ENCODE measurements around the gene CAP2. TPM values are rescaled to one million over a fixed set of nuclear protein-coding genes. Genes with fewer than 3 reads are reported as not detected.
A peak's percentile ranks its signal among the peaks of the same experiment; 100 is the strongest.

Gene CAP2
- total and polyA plus RNA-seq, 2 experiments from 2014 or later, result 6.7 to 9.1 TPM

DNA sequence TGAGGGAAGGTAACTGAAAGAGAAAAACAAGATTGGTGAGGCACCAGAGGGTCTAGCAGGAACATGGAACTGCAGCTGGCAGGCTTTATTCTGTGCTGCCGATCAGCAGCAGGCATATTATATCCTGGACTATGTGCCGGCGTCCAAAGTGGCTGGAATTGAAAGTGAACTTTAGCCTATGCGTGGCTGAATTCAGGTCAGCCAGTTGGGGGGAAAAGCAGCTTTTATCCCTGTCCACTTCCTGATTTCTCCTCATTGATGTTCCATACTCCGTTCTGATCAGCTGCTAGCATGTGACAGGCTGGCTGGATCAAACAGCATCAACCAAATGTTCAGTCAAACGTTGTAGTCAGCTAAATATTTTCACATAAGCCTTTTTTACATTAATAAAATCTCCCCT, 99.0 kb downstream of the CAP2 start:
- 0 out of 2 replicates have a peak overlapping the region, but pooled peaks have one; percentile 18 for H3K27ac Mint-ChIP-seq
- H3K4me2 ChIP-seq, result no peak overlapping the region

More for the DNA sequence above, 99.0 kb downstream of the CAP2 start:
- Mint-ChIP-seq H3K36me3 (ENCODE audit: low read depth) (no peaks in the 10 kb centered on the region; the same call in 2 of the 3 replicates), H3K4me1 (peaks cover 15% of the 10 kb centered on the region), H3K9me3 (no peaks in the 10 kb centered on the region), H3K27me3 (ENCODE audit: insufficient read depth, low read depth, poor library complexity) (peaks cover 2% of the 10 kb centered on the region), H3K4me3 (no peak overlapping the region)
- DNase-seq (ENCODE audit: low spot score), result no peak
- Histone ChIP-seq H3K9me2 (ENCODE audit: insufficient read depth) (no peaks in the 10 kb centered on the region), H2AFZ (no peak overlapping the region), H3K27ac (ENCODE audit: low read depth) (no peak overlapping the region), H3F3A (replicated peaks; ENCODE audit: low read depth) (no peaks in the 10 kb centered on the region), H4K20me1 (replicated peaks; ENCODE audit: insufficient read depth) (no peaks in the 10 kb centered on the region), H3K4me3 (no peak overlapping the region), H3K4me1 (ENCODE audit: insufficient read depth) (peaks cover 3% of the 10 kb centered on the region; the same call in 1 of the 2 replicates), H3K79me2 (replicated peaks; ENCODE audit: insufficient read depth) (no peaks in the 10 kb centered on the region), H3K27me3 (ENCODE audit: insufficient read depth) (no peaks in the 10 kb centered on the region), H3K36me3 (ENCODE audit: insufficient read depth) (no peaks in the 10 kb centered on the region)
- TF ChIP-seq, protein P1, sequence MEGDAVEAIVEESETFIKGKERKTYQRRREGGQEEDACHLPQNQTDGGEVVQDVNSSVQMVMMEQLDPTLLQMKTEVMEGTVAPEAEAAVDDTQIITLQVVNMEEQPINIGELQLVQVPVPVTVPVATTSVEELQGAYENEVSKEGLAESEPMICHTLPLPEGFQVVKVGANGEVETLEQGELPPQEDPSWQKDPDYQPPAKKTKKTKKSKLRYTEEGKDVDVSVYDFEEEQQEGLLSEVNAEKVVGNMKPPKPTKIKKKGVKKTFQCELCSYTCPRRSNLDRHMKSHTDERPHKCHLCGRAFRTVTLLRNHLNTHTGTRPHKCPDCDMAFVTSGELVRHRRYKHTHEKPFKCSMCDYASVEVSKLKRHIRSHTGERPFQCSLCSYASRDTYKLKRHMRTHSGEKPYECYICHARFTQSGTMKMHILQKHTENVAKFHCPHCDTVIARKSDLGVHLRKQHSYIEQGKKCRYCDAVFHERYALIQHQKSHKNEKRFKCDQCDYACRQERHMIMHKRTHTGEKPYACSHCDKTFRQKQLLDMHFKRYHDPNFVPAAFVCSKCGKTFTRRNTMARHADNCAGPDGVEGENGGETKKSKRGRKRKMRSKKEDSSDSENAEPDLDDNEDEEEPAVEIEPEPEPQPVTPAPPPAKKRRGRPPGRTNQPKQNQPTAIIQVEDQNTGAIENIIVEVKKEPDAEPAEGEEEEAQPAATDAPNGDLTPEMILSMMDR (conservative IDR thresholded peaks at IDR 0.05; ENCODE audit: low read depth in 2 of 2), result no peak
- TF ChIP-seq EZH2 (IDR thresholded peaks at IDR 0.05; ENCODE audit: low read depth, unreplicated experiment) (no peak), ZNF114 (CRISPR knock-in tag; IDR thresholded peaks at IDR 0.05) (no peak), STAT1 (IDR thresholded peaks at IDR 0.05; ENCODE audit: unreplicated experiment) (no peak), NANOG (IDR thresholded peaks at IDR 0.05; ENCODE audit: borderline replicate concordance) (no peak), JUNB (IDR thresholded peaks at IDR 0.05; ENCODE audit: unreplicated experiment) (no peak), CREB1 (CRISPR knock-in tag; IDR thresholded peaks at IDR 0.05; ENCODE audit: low read depth) (no peak)
- TF ChIP-seq, protein P2, sequence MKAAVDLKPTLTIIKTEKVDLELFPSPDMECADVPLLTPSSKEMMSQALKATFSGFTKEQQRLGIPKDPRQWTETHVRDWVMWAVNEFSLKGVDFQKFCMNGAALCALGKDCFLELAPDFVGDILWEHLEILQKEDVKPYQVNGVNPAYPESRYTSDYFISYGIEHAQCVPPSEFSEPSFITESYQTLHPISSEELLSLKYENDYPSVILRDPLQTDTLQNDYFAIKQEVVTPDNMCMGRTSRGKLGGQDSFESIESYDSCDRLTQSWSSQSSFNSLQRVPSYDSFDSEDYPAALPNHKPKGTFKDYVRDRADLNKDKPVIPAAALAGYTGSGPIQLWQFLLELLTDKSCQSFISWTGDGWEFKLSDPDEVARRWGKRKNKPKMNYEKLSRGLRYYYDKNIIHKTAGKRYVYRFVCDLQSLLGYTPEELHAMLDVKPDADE (IDR thresholded peaks at IDR 0.05), result no peak
- TF ChIP-seq, protein P3, sequence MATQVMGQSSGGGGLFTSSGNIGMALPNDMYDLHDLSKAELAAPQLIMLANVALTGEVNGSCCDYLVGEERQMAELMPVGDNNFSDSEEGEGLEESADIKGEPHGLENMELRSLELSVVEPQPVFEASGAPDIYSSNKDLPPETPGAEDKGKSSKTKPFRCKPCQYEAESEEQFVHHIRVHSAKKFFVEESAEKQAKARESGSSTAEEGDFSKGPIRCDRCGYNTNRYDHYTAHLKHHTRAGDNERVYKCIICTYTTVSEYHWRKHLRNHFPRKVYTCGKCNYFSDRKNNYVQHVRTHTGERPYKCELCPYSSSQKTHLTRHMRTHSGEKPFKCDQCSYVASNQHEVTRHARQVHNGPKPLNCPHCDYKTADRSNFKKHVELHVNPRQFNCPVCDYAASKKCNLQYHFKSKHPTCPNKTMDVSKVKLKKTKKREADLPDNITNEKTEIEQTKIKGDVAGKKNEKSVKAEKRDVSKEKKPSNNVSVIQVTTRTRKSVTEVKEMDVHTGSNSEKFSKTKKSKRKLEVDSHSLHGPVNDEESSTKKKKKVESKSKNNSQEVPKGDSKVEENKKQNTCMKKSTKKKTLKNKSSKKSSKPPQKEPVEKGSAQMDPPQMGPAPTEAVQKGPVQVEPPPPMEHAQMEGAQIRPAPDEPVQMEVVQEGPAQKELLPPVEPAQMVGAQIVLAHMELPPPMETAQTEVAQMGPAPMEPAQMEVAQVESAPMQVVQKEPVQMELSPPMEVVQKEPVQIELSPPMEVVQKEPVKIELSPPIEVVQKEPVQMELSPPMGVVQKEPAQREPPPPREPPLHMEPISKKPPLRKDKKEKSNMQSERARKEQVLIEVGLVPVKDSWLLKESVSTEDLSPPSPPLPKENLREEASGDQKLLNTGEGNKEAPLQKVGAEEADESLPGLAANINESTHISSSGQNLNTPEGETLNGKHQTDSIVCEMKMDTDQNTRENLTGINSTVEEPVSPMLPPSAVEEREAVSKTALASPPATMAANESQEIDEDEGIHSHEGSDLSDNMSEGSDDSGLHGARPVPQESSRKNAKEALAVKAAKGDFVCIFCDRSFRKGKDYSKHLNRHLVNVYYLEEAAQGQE (IDR thresholded peaks at IDR 0.05; ENCODE audit: unreplicated experiment), result no peak
- ATAC-seq, result no peak

All from GM23338 (cell line).